ENCODE data around the gene ZDHHC9.

Gene ZDHHC9

DNA sequence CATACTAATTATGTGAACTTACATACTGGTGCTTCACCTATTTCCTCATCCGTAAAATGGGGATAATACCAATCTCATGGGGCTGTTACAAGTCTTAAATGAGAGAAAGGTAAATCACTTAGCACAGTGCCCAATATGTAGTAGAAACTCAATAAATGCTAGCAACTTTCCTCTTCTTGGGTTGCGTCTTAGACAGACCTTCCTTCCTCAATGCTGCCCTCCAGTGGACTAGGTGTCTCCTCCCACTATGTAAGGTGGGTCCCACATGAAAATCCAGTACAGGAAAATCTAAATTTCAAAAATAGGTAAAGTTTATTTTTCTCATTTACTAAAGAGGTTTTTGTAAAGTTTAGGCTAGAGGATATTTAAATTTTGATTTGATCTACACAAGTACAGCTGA lies 20.6 kb downstream of the ZDHHC9 start:
- no peak overlapping the region for H3K9ac ChIP-seq (ENCODE audit: low read length)
- H4K20me1 ChIP-seq (ENCODE audit: low read depth, low read length), result no peaks in the 10 kb centered on the region
- H3K4me2 ChIP-seq (ENCODE audit: low read depth, low read length, poor library complexity, severe bottlenecking), result no peak overlapping the region
- H3K9me3 ChIP-seq (ENCODE audit: insufficient read depth, low read length), result no peaks in the 10 kb centered on the region
- H3F3A ChIP-seq (ENCODE audit: insufficient read depth), result 0 out of 2 replicates have a peak, but pooled peaks cover 5% of the 10 kb centered on the region
- H3K27ac ChIP-seq (ENCODE audit: low read depth, low read length), result no peak overlapping the region
- peaks cover 3% of the 10 kb centered on the region; the same call in 1 of the 2 replicates for H3K36me3 ChIP-seq (ENCODE audit: low read length)
- TF ChIP-seq, protein P1, sequence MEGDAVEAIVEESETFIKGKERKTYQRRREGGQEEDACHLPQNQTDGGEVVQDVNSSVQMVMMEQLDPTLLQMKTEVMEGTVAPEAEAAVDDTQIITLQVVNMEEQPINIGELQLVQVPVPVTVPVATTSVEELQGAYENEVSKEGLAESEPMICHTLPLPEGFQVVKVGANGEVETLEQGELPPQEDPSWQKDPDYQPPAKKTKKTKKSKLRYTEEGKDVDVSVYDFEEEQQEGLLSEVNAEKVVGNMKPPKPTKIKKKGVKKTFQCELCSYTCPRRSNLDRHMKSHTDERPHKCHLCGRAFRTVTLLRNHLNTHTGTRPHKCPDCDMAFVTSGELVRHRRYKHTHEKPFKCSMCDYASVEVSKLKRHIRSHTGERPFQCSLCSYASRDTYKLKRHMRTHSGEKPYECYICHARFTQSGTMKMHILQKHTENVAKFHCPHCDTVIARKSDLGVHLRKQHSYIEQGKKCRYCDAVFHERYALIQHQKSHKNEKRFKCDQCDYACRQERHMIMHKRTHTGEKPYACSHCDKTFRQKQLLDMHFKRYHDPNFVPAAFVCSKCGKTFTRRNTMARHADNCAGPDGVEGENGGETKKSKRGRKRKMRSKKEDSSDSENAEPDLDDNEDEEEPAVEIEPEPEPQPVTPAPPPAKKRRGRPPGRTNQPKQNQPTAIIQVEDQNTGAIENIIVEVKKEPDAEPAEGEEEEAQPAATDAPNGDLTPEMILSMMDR (IDR thresholded peaks at IDR 0.05; ENCODE audit: insufficient read depth, low read length, poor library complexity, severe bottlenecking), result peak; percentile 34
- no peak for TF ChIP-seq EZH2phosphoT487 (conservative IDR thresholded peaks at IDR 0.05; ENCODE audit: low read length)
- H3K9me2 ChIP-seq (replicated peaks; ENCODE audit: insufficient read depth, low read length), result no peaks in the 10 kb centered on the region
- H3K4me3 ChIP-seq (ENCODE audit: insufficient read depth, low read length, poor library complexity, severe bottlenecking), result no peak overlapping the region
- H2AFZ ChIP-seq (ENCODE audit: low read depth, low read length, severe bottlenecking), result no peak overlapping the region
- no peaks in the 10 kb centered on the region for H3K79me2 ChIP-seq (ENCODE audit: insufficient read depth, low read length)
- no peaks in the 10 kb centered on the region for H3K27me3 ChIP-seq (ENCODE audit: low read length)

DNA sequence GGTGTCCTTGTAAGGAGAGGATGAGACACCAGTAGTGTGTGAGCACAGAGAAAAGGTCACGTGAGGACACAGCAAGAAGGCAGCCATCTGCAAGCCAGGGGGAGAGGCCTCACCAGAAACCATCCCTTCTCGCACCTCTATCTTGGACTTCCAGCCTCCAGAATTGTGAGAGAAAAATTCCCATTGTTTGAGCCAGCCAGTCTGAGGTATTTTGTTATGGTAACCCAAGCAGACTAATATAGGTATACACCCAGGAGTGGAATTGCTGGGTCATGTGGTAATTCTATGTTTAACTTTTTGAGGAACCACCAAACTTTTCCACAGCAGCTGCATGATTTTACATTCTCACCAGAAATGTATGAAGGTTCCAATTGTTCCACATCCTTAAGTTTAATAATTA lies 25.6 kb downstream of the ZDHHC9 start:
- H2AFZ ChIP-seq (ENCODE audit: low read depth, low read length, severe bottlenecking), result no peak overlapping the region
- H3K4me2 ChIP-seq (ENCODE audit: low read depth, low read length, poor library complexity, severe bottlenecking), result no peak overlapping the region
- H3K27ac ChIP-seq (ENCODE audit: low read depth, low read length), result no peak overlapping the region
- H3K9me2 ChIP-seq (replicated peaks; ENCODE audit: insufficient read depth, low read length), result no peaks in the 10 kb centered on the region
- no peak overlapping the region for H3K9ac ChIP-seq (ENCODE audit: low read length)
- no peaks in the 10 kb centered on the region for H4K20me1 ChIP-seq (ENCODE audit: low read depth, low read length)
- H3K36me3 ChIP-seq (ENCODE audit: low read length), result no peaks in the 10 kb centered on the region
- H3K9me3 ChIP-seq (ENCODE audit: insufficient read depth, low read length), result no peaks in the 10 kb centered on the region
- H3K27me3 ChIP-seq (ENCODE audit: low read length), result no peaks in the 10 kb centered on the region
- no peaks in the 10 kb centered on the region for H3K79me2 ChIP-seq (ENCODE audit: insufficient read depth, low read length)
- TF ChIP-seq, protein P1 (IDR thresholded peaks at IDR 0.05; ENCODE audit: insufficient read depth, low read length, poor library complexity, severe bottlenecking), result no peak
- no peak for TF ChIP-seq EZH2phosphoT487 (conservative IDR thresholded peaks at IDR 0.05; ENCODE audit: low read length)
- no peak overlapping the region for H3K4me3 ChIP-seq (ENCODE audit: insufficient read depth, low read length, poor library complexity, severe bottlenecking)
- H3F3A ChIP-seq (ENCODE audit: insufficient read depth), result 0 out of 2 replicates have a peak, but pooled peaks cover under 1% of the 10 kb centered on the region

DNA sequence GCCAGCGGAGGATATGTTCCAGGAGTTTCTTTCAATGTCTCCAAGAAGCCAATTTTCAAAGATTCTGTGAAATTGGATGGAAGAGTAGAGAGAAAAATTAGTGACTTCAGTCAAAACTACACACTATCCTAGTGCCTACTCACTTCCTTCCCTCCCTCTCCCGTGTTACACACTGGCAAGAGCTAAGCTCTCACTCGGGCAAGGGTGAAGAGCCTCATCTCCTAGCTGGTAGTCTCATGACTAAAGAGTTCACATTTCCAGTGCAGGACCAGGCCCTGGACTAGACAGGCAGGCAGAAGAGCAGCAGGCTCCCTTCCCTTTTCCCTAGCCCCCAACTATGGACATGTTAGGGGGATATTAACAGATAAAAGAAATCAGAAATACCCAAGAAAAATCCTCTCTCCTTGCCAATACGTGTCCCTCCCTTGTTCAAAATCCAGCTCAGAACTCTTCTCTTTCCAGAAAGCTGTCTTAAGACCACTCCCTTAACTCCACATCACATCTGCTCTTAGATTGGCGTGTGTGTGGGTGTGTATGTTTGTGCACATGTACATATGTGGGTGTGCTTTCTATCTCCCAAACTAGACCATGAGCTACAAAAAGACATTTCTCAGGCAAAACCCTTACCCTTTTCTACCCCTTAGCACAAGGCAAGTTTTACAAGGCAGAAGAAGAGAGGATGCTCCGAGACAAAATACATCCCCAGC lies 29.9 kb downstream of the ZDHHC9 start:
- Histone ChIP-seq H3K9ac (ENCODE audit: low read length) (no peak overlapping the region), H3K9me3 (ENCODE audit: insufficient read depth, low read length) (no peaks in the 10 kb centered on the region), H3K27me3 (ENCODE audit: low read length) (no peaks in the 10 kb centered on the region), H3F3A (ENCODE audit: insufficient read depth) (no peaks in the 10 kb centered on the region), H3K4me2 (ENCODE audit: low read depth, low read length, poor library complexity, severe bottlenecking) (no peak overlapping the region), H3K27ac (ENCODE audit: low read depth, low read length) (no peak overlapping the region), H3K4me3 (ENCODE audit: insufficient read depth, low read length, poor library complexity, severe bottlenecking) (no peak overlapping the region), H3K36me3 (ENCODE audit: low read length) (no peaks in the 10 kb centered on the region), H3K79me2 (ENCODE audit: insufficient read depth, low read length) (no peaks in the 10 kb centered on the region), H2AFZ (ENCODE audit: low read depth, low read length, severe bottlenecking) (no peak overlapping the region), H3K9me2 (replicated peaks; ENCODE audit: insufficient read depth, low read length) (no peaks in the 10 kb centered on the region), H4K20me1 (ENCODE audit: low read depth, low read length) (no peaks in the 10 kb centered on the region)
- TF ChIP-seq, protein P1 (IDR thresholded peaks at IDR 0.05; ENCODE audit: insufficient read depth, low read length, poor library complexity, severe bottlenecking), result no peak
- no peak for TF ChIP-seq EZH2phosphoT487 (conservative IDR thresholded peaks at IDR 0.05; ENCODE audit: low read length)
